GM21423 (cell line): ENCODE results near the gene ARL15.
"Not testable (repeated sequence)": the region's sequence is repeated elsewhere in the genome, so short reads cannot be mapped to it uniquely, and the experiment has no call there.

Experiments
- ATAC-seq: cut with Tn5 transposase; IDR thresholded peaks from one replicate; pipeline ENCODE4 v1.9.1; 2021; ENCODE audit warnings: mild to moderate bottlenecking, moderate library complexity; ENCODE audit not compliant: unreplicated experiment

Gene ARL15

DNA sequence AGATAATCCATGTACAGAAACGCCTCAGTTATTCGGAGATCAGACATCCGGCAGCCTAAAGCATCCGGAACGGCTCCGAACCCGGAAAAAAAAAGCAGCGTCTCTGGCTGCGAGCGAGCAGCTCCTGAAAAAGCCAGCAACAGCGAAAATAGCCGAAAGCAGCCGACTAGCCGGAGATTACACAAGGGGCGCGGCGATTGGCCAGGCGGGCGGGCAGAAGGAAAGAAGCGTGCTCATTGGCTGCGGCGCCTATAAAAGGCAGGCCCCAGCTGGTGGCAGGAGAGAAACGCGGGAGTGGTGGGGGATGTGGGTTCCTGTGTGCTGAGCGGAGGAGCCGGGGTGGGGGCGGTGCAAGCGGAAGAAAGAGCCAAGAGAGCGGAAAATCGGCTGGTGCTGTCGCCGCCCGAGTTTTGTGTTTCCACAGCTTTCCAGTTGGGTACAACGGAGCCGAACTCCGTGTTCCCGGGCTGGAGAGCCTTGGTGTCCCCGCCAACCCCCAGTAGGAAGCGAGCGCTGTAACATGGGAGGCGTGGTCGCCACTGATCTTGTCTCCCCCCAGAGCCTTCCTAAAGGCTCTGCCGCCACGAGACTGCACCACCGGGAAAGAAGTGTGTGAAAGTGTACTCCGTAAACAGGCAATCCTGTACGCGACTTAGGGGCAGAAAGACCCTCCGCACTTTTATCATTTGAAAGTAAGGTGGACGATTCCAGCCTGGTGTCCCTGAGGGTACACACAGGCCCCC is at the start of gene ARL15:
ARL15 (minus strand) TSS at position 141 of the 743 bp plus-strand sequence.
- ATAC-seq: peak; percentile 97

DNA sequence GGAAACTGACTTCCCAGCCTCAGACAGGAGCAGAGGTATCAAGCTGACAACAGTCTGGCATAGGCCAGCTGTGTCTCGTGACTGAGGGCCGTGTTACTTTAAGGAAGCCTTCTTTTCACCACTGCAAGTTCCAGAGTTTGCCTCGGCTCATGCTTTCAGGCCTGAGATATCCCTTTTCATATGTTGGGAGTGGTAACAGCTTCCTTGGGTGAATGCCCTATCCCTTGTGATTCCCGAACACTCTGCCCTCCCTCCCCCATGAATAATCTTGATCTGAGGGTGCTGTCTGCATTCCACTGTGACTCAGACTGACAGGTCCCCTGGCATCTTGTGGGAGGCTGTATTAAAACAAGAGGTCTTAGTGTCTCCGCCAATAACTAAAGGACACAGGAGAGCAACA is 49.7 kb upstream of the ARL15 start:
- ATAC-seq: no peak

DNA sequence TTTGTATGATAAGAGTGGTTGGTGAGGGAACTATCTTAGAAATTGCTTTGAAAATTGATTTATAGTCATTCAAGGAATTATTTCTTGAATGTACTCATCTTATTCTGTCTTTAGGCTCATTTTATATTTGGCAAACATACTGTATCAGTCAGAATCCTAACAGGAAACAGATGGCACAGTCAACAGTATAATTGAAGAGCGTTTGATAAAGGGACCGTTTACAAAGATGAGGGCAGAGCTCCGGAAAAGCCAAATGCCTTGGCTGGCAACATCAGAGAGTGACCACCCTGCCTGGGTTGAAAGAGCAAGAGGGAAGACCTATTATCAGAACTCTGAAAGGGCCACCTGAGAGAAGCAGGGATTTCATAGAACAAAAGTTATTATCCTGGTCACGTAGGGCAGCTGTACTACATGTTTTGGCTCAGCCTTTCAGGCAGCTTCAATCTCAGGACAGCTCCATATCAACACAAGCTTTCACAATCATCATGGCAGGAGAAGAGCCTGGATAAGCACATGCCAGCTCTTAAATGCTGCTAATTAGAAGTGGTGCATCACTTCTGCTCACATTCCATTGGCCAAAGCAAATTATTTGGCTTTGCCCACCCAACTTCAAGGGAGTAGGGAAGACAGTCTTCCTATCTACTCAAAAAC is 47.2 kb upstream of the ARL15 start:
- no peak for ATAC-seq

DNA sequence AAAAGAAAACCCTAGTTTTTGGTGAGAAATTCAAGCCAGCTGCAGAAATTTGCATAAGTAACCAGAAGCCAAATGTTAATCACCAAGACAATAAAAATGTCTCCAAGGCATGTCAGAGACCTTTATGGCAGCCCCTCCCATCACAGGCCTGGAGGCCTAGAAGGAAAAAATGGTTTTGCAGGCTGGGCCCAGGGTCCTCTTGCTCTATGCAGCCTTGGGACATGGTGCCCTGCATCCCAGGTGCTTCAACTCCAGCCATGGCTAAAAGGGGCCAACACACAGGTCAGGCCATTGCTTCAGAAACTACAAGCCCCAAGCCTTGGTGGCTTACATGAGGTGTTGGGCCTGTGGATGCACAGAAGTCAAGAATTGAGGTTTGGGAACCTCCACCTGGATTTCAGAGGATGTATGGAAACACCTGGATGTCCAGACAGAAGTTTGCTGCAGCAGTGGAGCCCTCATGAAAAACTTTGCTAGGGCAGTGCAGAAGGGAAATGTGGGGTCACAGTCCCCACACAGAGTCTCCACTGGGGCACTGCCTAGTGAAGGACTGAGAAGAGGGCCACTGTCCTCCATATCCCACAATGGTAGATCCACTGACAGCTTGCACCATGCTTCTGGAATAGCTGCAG is 43.7 kb upstream of the ARL15 start:
- ATAC-seq: not testable (repeated sequence)

DNA sequence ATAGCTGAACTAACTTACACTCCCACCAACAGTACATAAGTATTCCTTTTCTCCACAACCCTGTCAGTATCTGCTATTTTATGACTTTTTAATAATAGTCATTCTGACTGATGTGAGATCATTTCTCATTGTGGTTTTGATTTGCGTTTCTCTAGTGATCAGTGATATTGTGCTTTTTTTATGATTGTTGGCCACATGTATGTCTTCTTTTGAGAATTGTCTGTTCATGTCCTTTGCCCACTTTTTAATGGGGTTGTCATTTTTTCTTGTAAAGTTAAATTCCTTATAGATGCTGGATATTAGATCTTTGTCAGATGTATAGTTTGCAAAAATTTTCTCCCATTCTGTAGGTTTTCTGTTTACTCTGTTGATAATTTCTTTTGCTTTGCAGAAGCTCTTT is 42.2 kb upstream of the ARL15 start:
- ATAC-seq: not testable (repeated sequence)

DNA sequence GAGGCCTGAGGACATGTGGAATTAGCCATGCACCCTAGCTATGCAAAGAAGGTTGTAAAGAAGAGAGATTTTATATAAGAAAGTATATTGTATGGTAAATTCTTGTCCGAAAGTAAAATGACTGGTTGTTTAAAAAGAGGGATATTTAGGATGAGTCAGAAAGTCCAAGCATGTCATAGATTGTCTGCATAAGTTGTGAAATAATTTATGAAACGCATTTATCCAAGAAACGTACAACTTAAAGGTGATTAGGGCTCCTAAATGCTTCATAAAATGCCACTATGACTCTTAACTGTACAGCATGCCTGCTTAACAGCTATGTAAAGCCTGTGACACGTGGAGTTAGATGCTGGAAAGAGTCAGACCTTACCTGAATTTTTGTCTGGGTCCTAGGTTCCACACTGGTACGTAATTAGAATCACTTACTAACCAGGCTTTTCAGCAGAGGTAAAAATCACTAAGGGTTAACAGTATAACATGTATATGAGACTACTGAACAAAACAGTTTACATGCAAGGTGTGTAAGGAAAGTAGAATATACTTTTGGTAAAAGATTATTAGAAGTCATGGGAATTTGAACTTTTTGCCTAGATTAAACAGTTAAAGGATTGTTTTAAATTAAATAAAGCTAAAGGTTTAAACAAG is 37.0 kb upstream of the ARL15 start:
- no peak for ATAC-seq

DNA sequence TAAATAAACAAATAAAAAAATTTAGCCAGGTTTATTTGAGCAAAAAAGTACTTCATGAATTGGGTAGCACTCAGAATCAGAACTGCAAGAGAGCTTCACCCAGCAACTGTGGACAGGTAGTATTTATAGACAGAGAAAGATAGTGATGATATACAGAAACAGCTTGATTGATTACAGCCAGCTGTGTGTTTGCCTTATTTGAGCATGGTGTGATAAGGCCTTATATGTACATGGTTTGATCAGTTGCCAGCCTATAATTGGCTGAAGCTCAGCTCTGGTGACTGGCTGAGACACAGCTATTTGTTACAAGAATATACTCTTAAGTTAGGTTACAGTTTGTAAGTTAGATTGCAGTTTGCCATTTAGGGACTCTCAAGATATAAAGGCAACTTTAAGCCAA is 34.3 kb upstream of the ARL15 start:
- ATAC-seq: no peak

DNA sequence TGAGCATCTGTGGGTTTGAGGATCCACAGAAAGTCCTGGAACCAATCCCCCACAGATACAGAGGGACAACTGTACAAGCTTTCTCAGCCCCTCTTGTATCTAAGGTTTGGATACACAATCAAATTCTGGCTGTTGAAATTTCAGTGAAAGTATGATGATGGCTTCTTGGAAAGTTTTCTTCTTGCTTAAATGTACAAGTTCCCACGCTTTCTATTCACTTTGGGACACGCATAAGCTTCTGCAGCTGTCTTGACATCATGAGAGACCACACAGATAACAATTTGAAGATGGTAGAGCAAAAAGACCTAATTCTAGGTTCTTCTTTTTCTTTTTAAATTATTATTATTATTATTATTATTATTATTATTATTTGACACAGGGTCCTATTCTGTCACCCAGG is 31.6 kb upstream of the ARL15 start:
- ATAC-seq: no peak

DNA sequence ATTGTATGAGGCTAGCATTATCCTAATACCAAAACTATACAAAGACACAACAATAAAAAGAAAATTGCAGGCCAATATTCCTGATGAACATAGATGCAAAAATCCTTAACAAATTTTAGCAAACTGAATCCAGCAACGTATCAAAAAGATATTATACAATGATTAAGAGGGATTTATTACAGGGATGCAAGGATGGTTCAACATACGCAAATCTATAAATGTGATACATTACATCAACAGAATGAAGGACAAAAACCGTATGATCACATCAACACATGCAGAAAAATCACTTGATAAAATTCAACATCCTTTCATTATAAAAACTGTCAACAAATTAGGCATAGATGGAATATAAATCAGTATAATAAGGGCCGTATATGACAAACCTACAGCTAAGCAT is 27.1 kb upstream of the ARL15 start:
- ATAC-seq: no peak

DNA sequence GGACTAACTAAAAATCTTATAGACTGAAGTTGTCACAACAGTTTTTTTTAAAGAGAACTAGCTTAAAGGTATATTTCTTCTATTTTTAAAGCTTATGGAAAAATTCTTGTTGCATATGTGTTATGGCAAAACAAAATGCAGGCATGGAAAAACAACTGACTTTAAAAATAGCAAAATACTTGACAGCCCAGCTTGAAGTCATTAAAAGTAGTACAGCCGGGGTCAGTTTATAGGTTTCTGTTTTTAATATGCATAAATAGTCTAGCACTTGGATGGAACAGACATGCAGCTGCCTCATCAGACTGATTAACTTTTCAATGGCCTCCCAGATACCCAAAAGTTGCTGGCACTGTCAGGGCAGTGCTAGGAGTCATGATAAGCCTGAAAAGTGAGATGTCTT is 22.3 kb upstream of the ARL15 start:
- ATAC-seq: no peak

DNA sequence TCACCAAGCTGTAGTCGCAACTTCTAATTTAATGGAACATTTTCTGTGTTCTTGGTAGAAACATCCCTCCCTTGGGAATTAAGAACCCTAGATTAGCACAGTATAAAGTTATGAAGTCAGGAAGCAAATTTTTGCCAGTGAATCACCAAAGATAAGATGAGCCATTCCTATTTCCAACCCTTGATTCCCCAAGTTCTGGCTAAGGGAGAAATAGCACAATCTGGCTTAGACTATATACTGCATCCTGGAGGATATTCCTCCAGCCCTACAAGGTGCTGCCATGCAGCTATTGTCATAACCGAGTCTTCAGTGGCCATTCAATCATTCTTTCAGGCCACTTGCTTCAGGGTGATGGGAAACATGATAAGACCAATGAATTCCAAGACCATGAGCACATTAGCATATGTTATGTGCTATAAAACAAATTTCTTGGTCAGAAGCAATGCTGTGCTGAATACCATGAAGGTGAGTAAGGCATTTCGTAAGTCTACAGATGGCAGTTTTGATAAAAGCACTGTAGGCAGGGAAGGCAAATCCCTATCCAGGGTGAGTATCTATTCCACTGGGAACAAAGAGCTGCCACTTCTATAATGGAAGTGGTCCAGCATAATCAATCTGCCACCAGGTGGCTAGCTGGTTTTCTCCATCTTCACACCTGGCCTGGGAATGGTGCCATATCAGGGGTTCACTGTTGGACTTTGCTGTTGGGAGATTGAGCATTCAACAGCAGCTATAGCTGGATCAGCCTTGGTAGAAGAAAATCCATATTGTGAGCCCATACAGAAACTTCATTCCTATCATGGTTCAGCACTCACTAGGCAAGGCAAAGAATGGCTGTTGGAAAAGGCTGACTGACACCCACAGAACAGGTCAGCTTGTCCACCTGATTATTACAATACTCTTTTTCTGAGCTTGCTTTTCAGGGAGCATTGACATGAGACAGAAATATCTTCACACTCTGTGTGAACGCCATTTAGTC is 19.6 kb upstream of the ARL15 start:
- ATAC-seq: no peak

DNA sequence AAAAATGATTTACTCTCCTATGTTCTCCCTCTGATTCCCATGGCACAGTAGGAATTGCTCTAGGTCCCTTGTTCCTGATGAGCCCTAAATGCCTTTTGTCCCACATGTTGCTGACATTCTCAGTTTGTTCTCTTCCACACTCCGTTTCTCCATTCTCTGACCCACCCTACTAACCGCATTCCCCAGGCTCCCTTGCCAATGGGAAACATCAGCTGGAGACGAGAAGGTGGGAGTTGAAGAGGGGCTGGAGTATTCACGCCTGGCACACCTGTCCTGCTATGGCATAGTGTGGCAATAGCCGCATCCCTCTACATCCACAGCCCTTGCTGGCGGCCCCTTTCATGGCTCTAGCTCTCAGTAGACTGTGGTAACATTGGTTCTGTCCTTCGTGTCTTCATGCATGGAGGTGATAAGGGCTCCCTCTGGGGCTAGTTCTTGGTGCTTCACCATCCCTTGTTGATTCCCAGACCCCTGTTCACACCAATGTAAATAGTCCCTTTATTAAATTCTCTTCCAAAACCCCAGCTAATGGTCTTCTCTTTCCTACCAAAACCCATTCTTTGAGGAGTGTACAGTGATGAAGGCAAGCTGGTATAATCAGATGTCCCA is 16.4 kb upstream of the ARL15 start:
- ATAC-seq: no peak

DNA sequence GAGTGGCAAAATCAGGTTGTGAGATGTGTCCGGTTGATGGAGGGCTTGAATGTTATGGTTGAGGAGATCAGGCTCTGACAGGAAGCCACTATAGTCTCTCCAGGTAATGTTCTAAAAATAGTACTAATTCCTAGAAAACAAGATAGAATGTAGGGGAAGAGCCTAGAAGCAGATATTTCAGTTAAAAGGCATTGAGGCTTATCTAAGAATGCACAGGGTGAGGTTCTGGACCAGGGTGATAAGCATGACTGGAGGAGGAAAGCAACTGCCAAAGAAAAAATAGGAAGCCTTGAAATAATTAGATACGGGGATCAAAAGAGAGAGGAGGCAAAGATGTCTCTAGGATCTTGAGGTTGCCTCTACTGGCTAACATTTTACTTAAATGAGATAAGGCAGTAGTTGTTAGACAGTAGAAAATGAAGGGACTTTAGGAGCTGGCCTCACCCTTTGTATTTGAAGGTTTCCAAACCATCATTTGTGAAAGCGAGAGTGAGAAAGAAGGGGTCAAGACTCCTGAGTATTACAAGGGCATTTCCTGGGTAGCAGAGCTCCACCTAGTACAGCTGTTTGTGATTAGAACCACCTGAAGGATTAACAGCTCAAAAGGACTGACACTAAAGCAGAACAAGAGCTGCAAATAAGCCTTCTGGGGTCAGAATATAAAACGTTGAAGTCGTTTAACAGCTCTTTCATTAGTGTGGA is 15.4 kb upstream of the ARL15 start:
- peak; percentile 63 for ATAC-seq

DNA sequence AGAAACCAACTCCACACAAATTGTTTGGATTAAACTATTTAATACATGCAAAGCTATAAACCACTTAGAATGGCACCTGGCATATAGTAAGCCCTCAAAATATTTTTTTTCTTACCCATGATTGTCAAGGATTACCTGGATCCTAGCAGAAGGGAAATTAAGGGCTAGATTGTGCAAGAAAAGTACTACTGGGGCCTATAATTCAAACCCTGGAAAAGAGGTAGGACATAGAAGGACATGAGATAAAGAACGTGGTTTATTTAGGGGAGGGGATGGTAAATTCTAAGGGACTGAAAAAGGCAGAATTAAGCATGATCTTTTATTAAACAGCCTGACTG is 14.9 kb upstream of the ARL15 start:
- no peak for ATAC-seq

DNA sequence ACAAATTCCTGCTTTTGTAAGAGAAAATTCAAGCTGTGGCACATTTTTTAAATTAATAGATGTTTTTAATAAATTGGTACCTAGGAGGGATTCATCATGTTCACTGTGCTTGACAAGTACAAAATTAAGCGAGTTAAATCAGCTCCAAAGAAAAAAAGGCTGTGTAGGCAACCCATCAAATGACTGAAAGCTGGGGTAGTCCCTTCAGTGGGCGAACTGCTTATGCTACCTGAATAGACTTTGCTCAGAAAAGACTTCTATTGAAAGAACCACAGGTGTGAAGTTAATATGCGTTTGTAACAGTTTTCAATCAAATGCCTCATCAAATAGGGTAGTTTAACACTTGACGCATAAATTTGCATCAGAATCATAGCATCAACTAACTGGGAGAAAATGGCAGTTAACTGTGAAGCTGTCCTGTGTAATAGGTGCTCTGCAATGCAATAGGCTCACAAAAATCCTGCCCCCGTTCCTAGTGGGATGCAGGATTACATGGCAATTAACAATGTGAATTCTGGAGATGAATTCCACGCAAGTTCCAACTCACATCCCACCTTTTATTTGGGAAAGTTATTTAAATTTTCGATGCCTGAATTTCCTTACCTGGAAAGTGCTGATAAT is 14.4 kb upstream of the ARL15 start:
- no peak for ATAC-seq

DNA sequence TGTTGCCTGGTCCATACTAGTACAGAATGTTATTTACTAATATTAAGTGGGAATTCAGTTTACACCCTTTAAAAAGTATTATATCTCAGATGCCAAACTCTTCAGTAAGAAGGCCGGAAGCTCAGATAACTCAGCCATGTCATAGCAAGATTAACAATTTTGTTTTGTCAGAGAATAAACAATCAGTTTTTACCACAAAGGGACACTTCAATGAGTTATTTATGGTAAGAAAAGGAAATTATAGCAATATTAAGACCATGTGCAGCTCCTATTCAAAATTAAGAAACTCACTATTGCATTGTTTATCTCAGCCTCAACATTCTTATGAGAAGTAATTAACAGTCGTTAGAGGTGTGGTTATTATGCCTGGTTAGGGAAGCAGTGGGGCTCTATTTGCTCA is 13.1 kb upstream of the ARL15 start:
- ATAC-seq: no peak

DNA sequence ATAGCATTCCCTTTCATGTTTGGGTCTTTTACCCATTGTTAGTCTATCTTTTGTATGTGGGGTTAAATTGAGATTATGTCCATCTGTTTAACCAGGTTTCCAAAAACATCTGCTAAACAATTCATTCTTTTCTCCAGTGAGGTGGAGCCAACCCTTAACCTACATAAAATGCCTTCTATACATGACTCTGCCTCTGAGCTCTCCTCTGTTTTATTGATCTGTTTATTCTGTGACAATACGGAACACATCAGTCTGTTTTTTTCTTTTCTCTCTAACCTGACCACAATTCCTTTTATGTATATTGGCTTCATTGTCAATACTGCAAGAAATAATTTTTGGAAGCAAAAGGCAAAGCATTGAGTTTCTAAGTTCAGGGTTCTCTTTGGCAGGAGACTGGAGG is 9.9 kb upstream of the ARL15 start:
- no peak for ATAC-seq

DNA sequence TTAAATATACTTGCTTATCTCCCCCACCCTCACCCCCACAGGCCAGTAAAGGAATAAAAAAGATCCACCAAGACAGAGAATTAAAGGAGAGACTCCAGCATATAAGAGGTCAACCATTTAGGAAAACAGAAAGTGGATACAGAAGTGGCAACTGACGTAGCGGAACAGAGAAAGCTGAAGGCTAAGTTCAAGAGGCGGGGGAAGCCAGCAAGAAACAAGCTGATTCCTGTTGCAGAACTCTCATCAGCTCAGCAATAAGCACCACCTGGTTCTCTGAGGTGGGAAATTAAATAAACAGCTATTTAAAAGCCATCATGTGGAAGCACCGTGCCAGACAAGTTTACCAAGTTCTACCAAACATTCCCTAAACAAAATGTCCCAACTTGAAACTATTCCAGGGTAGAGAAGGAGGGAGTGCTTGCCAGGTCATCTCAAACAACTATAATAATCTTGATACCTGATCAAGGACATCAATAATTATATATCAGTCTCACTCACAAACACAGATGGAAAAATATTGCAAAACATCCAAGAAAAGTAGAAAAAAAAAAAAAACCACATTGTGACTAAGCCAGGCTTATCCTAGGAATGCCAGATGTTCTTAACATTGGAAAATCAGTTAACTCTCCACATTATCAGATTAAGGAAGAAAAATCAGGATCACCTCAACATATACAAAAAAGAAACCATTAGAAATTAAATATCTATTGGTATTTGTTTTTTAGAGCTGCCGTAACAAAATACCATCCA is 7.3 kb upstream of the ARL15 start:
- no peak for ATAC-seq
